SKM-1 (cell line): ENCODE results near the gene NUP155.
"Not testable (repeated sequence)": the region's sequence is repeated elsewhere in the genome, so short reads cannot be mapped to it uniquely, and the experiment has no call there.

Experiments
- DNase-seq: peaks from one replicate; lab custom pipeline; 2025; ENCODE audit not compliant: unreplicated experiment; lab: John Stamatoyannopoulos, UW

NUP155 gene

GRCh38 chr5:37283214-37283820, 87.6 kb downstream of the NUP155 start:
- no peak for DNase-seq

GRCh38 chr5:37275511-37275910, 95.4 kb downstream of the NUP155 start:
- DNase-seq = no peak

DNA sequence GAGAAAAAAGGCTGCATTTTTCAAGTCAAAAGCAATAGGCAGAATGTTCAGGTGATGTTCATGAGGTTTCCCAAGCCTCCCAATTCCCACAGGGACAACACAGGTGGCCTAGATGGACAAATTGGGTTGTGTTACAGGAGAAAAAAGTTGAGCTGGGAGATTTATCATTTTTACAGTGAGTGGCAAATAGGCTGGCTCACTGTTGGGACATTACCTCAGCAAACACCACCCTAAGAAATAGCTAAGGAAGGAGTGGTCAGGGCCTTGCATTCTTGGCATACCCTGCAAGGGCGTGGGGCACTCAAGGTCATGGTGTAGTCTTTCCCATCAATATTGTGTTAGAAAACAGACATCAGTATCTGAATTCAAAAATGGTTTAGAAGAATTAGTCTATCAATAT, 98.4 kb downstream of the NUP155 start:
- DNase-seq = no peak

GRCh38 chr5:37268100-37268499, 102.8 kb downstream of the NUP155 start:
- not testable (repeated sequence) for DNase-seq

GRCh38 chr5:37255774-37256358, 115.0 kb downstream of the NUP155 start:
- DNase-seq = no peak

DNA sequence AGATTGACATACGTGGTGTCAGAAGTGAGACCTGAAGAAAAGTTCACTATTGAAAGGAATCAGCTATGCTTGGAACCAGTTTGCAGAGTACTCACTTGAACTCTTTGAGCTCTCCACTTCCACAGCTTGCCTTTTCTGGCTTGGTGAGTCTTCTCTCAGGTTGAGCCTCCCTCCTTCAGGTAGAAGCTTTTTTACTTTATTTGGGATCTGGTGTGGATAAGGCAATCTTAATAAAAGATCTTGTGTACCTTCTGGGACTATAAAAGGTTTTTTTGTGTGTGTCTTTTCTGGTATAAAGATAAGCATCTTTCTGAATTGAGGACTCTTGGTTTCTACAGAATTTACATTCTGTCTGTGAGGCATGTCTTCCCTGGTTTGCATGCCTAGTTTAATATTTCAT, 116.3 kb downstream of the NUP155 start:
- no peak for DNase-seq

DNA sequence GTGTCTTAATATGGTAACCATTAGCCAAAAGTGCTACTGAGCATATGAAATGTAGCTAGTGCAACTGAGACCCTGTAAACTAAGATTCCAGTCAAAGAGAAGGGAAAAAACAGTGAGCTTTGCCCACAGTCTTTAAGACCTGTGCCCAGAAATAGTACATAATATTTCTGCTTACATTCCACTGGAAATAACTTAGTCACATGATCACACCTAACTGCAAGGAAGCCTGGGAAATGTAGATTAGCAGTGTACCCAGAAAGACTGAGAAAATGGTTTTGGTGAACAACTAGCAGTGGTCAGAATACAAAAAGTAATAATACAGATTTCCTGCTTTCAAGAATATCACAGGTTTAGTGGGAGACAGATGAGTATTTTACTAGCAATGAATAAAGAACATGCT, 119.2 kb downstream of the NUP155 start:
- DNase-seq = no peak

- no peak for DNase-seq
These were observed 121.1 kb downstream of the NUP155 start for GRCh38 chr5:37249815-37250164.

GRCh38 chr5:37248970-37249814, 121.7 kb downstream of the NUP155 start, which contains the start of gene CPLANE1:
Gene CPLANE1, minus strand, starts transcription at chr5:37249376. Its CDS starts 1,678 bp downstream, at chr5:37247698.
- DNase-seq = peak; percentile 51

- no peak for DNase-seq
These were observed 122.4 kb downstream of the NUP155 start for GRCh38 chr5:37248421-37248969.

GRCh38 chr5:37247496-37247895, 123.4 kb downstream of the NUP155 start:
- DNase-seq = no peak

GRCh38 chr5:37247036-37247435, 123.9 kb downstream of the NUP155 start:
- no peak for DNase-seq
